PFSK-1 (cell line): ENCODE data around the gene S1PR3.

ENCODE experiments used
- FOXP2 ChIP-seq: optimal IDR thresholded peaks from 2 replicates; pipeline ENCODE3; 2011; ENCODE audit warnings: borderline replicate concordance, control low read depth, inconsistent platforms; ENCODE audit not compliant: insufficient read depth; ENCODE audit errors: extremely low read length, extremely low read depth
- POLR2AphosphoS5 ChIP-seq: IDR thresholded peaks from 2 replicates; pipeline ENCODE4 v1.6.1; 2012; ENCODE audit warnings: low read depth, mild to moderate bottlenecking, control low read depth, low read length, moderate library complexity
- REST ChIP-seq, 2 experiments: IDR thresholded peaks; 2 replicates each; pipeline versions ENCODE4 v1.6.1 to v1.8.0; 2011 to 2012; ENCODE audit warnings: low read depth in 2 of 2, low read length in 2 of 2, control low read depth in 1 of 2, inconsistent platforms in 1 of 2, mild to moderate bottlenecking in 1 of 2, moderate library complexity in 1 of 2; ENCODE audit not compliant: insufficient read depth in 1 of 2
- SIN3A ChIP-seq: IDR thresholded peaks from 2 replicates; pipeline ENCODE4 v1.6.1; 2012; ENCODE audit warnings: mild to moderate bottlenecking, low read length, moderate library complexity, borderline replicate concordance; ENCODE audit not compliant: insufficient read depth
- TAF1 ChIP-seq: IDR thresholded peaks from 2 replicates; pipeline ENCODE4 v1.6.1; 2012; ENCODE audit warnings: low read length, control low read depth, borderline replicate concordance; ENCODE audit not compliant: insufficient read depth

Gene S1PR3

GRCh38 chr9:89012294-89013042 lies 21.2 kb downstream of the S1PR3 start:
- TF ChIP-seq TAF1 (no peak), SIN3A (no peak), REST (IDR thresholded peaks at IDR 0.05; ENCODE audit: insufficient read depth in 1 of 2, low read depth in 2 of 2, low read length in 2 of 2) (no peak), FOXP2 (no peak), POLR2AphosphoS5 (no peak)

GRCh38 chr9:89013660-89014059 lies 22.4 kb downstream of the S1PR3 start:
- TF ChIP-seq SIN3A (no peak), POLR2AphosphoS5 (no peak), REST (IDR thresholded peaks at IDR 0.05; ENCODE audit: insufficient read depth in 1 of 2, low read depth in 2 of 2, low read length in 2 of 2) (no peak), FOXP2 (no peak), TAF1 (no peak)

GRCh38 chr9:89014153-89014552 lies 22.9 kb downstream of the S1PR3 start:
- TF ChIP-seq TAF1 (no peak), SIN3A (no peak), FOXP2 (no peak), REST (IDR thresholded peaks at IDR 0.05; ENCODE audit: insufficient read depth in 1 of 2, low read depth in 2 of 2, low read length in 2 of 2) (no peak), POLR2AphosphoS5 (no peak)

DNA sequence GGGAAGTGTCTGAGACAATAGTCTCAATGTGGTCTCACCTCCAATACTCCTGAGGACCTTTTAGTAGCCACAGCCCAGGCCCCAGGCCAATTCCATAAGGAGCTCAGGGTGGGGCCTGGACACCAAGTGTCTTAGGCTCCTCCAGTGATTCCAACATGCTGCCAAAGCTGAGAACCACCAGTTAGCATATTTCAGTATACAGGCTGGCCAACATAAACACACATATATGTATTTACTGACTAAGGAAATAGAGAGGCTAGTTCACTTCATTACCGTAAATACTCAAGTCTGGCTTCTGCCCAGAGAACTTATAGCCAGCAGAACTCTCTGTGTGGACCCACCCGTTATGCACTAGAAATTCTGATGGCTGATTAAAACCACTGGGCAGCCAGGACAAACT lies 24.1 kb downstream of the S1PR3 start:
- TF ChIP-seq FOXP2 (no peak), SIN3A (no peak), POLR2AphosphoS5 (no peak), TAF1 (no peak), REST (IDR thresholded peaks at IDR 0.05; ENCODE audit: insufficient read depth in 1 of 2, low read depth in 2 of 2, low read length in 2 of 2) (no peak)

- TF ChIP-seq TAF1: no peak
- no peak for TF ChIP-seq POLR2AphosphoS5
- TF ChIP-seq FOXP2: no peak
- no peak for TF ChIP-seq REST (IDR thresholded peaks at IDR 0.05; ENCODE audit: insufficient read depth in 1 of 2, low read depth in 2 of 2, low read length in 2 of 2)
- no peak for TF ChIP-seq SIN3A
Measured at GRCh38 chr9:89020754-89021153, 29.5 kb downstream of the S1PR3 start.
